ENCODE results near the gene WDR27. TPM values are rescaled to one million over a fixed set of nuclear protein-coding genes. Genes with fewer than 3 reads are reported as not detected.

WDR27 gene
- polyA plus RNA-seq, 1 donor from 2014 or later = 35.8 TPM

DNA sequence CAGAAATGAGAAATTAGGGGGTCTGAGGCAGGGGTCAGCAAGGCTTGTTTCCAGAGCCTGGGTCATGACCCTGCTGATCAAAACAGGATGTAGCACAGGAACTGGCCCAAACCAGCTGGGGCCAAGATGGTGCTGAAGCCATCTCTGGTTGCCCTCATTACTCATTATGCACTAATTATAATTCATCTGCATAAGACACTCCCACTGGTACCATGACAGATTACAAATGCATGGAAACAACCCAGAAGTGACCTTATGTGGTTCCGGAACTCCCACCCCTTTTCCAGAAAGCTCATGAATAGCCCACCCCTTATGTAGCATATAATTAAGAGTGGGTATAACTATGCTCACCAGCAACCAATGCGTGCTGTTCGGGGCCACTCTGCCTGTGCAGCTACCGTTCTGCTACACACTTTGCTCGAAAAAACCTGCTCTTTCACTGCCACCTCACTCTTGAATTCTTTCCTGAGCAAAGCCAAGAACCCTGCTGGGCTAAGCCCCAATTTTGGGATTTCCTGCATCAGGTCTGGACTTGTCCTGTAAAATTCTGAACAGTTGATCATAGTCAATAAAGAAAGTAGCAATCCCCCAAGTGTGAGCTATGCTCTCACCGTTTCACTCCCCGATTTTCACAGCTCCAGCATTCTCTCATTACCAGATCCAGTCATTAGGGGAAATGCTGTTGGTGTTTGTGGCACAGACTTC is 122.3 kb downstream of the WDR27 start (continued):
- TF ChIP-seq TAF1 (IDR thresholded peaks at IDR 0.05; ENCODE audit: low read depth) = no peak

GRCh38 chr6:169577974-169578373 is 123.9 kb downstream of the WDR27 start:
- Histone ChIP-seq H3K9ac (ENCODE audit: low read length) (no peak overlapping the region), H4K20me1 (ENCODE audit: insufficient read depth) (no peaks in the 10 kb centered on the region), H3K4me3 (ENCODE audit: low read length) (no peak overlapping the region), H3K27ac (ENCODE audit: low read length) (no peak overlapping the region), H3K27me3 (ENCODE audit: insufficient read depth, low read depth, low read length) (no peaks in the 10 kb centered on the region), H3K9me2 (ENCODE audit: insufficient read depth, low read length) (no peaks in the 10 kb centered on the region), H3K4me2 (ENCODE audit: low read length) (no peak overlapping the region), H3K36me3 (ENCODE audit: insufficient read depth, low read length) (no peaks in the 10 kb centered on the region), H3K79me2 (replicated peaks; ENCODE audit: insufficient read depth, low read length) (no peaks in the 10 kb centered on the region), H3F3A (ENCODE audit: insufficient read depth, low read length, poor library complexity, severe bottlenecking) (no peaks in the 10 kb centered on the region), H2AFZ (ENCODE audit: low read depth, low read length) (no peak overlapping the region), H3K9me3 (ENCODE audit: low read length) (no peaks in the 10 kb centered on the region)
- TF ChIP-seq REST (IDR thresholded peaks at IDR 0.05; ENCODE audit: borderline replicate concordance) (no peak), EZH2 (IDR thresholded peaks at IDR 0.05; ENCODE audit: borderline replicate concordance, insufficient read depth, low read length, poor library complexity, severe bottlenecking) (no peak), SMC3 (conservative IDR thresholded peaks at IDR 0.05; ENCODE audit: poor library complexity) (no peak), RAD21 (conservative IDR thresholded peaks at IDR 0.05) (no peak), TAF1 (IDR thresholded peaks at IDR 0.05; ENCODE audit: low read depth) (no peak), MXI1 (conservative IDR thresholded peaks at IDR 0.05; ENCODE audit: poor library complexity, severe bottlenecking) (no peak), EP300 (conservative IDR thresholded peaks at IDR 0.05; ENCODE audit: poor library complexity, severe bottlenecking) (no peak), POLR2AphosphoS5 (IDR thresholded peaks at IDR 0.05) (no peak)
- TF ChIP-seq, protein P1, sequence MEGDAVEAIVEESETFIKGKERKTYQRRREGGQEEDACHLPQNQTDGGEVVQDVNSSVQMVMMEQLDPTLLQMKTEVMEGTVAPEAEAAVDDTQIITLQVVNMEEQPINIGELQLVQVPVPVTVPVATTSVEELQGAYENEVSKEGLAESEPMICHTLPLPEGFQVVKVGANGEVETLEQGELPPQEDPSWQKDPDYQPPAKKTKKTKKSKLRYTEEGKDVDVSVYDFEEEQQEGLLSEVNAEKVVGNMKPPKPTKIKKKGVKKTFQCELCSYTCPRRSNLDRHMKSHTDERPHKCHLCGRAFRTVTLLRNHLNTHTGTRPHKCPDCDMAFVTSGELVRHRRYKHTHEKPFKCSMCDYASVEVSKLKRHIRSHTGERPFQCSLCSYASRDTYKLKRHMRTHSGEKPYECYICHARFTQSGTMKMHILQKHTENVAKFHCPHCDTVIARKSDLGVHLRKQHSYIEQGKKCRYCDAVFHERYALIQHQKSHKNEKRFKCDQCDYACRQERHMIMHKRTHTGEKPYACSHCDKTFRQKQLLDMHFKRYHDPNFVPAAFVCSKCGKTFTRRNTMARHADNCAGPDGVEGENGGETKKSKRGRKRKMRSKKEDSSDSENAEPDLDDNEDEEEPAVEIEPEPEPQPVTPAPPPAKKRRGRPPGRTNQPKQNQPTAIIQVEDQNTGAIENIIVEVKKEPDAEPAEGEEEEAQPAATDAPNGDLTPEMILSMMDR (IDR thresholded peaks at IDR 0.05; ENCODE audit: poor library complexity, severe bottlenecking) = no peak

GRCh38 chr6:169577236-169577635 is 124.6 kb downstream of the WDR27 start:
- H3K9me2 ChIP-seq (ENCODE audit: insufficient read depth, low read length) = no peaks in the 10 kb centered on the region
- no peaks in the 10 kb centered on the region for H3K27me3 ChIP-seq (ENCODE audit: insufficient read depth, low read depth, low read length)
- no peak overlapping the region for H2AFZ ChIP-seq (ENCODE audit: low read depth, low read length)
- no peak overlapping the region for H3K4me2 ChIP-seq (ENCODE audit: low read length)
- no peak overlapping the region for H3K27ac ChIP-seq (ENCODE audit: low read length)
- no peaks in the 10 kb centered on the region for H4K20me1 ChIP-seq (ENCODE audit: insufficient read depth)
- H3K36me3 ChIP-seq (ENCODE audit: insufficient read depth, low read length) = no peaks in the 10 kb centered on the region
- H3K4me3 ChIP-seq (ENCODE audit: low read length) = no peak overlapping the region
- H3K9me3 ChIP-seq (ENCODE audit: low read length) = no peaks in the 10 kb centered on the region
- no peak overlapping the region for H3K9ac ChIP-seq (ENCODE audit: low read length)
- no peaks in the 10 kb centered on the region for H3F3A ChIP-seq (ENCODE audit: insufficient read depth, low read length, poor library complexity, severe bottlenecking)
- H3K79me2 ChIP-seq (replicated peaks; ENCODE audit: insufficient read depth, low read length) = no peaks in the 10 kb centered on the region
- no peak for TF ChIP-seq TAF1 (IDR thresholded peaks at IDR 0.05; ENCODE audit: low read depth)
- TF ChIP-seq, protein P1 (IDR thresholded peaks at IDR 0.05; ENCODE audit: poor library complexity, severe bottlenecking) = no peak
- TF ChIP-seq POLR2AphosphoS5 (IDR thresholded peaks at IDR 0.05) = no peak
- no peak for TF ChIP-seq EP300 (conservative IDR thresholded peaks at IDR 0.05; ENCODE audit: poor library complexity, severe bottlenecking)
- TF ChIP-seq MXI1 (conservative IDR thresholded peaks at IDR 0.05; ENCODE audit: poor library complexity, severe bottlenecking) = no peak
- no peak for TF ChIP-seq RAD21 (conservative IDR thresholded peaks at IDR 0.05)
- no peak for TF ChIP-seq SMC3 (conservative IDR thresholded peaks at IDR 0.05; ENCODE audit: poor library complexity)
- no peak for TF ChIP-seq REST (IDR thresholded peaks at IDR 0.05; ENCODE audit: borderline replicate concordance)
- TF ChIP-seq EZH2 (IDR thresholded peaks at IDR 0.05; ENCODE audit: borderline replicate concordance, insufficient read depth, low read length, poor library complexity, severe bottlenecking) = no peak

Data from neural cell (in vitro differentiated cells).